Trophoblast cell (in vitro differentiated cells and primary cell): ENCODE data around the gene ITPRID1.
"Not testable (repeated sequence)": the region's sequence is repeated elsewhere in the genome, so short reads cannot be mapped to it uniquely, and the experiment has no call there.

ENCODE experiments used
- DNase-seq, 2 donors: peaks; one replicate each; pipeline ENCODE4 v3.0.0-alpha.2; 2016
- H2AFZ ChIP-seq: 2 replicates; pipeline ENCODE4 v1.6.1; 2013; ENCODE audit warnings: low read length, moderate library complexity, mild to moderate bottlenecking; ENCODE audit not compliant: insufficient read depth, poor library complexity
- H2AK5ac ChIP-seq: 2 replicates; pipeline ENCODE4 v1.6.1; 2013; ENCODE audit warnings: mild to moderate bottlenecking, low read length
- H2BK120ac ChIP-seq: 2 replicates; pipeline ENCODE4 v1.6.1; 2013; ENCODE audit warnings: low read length, mild to moderate bottlenecking, moderate library complexity; ENCODE audit not compliant: insufficient read depth, poor library complexity
- H2BK12ac ChIP-seq: 2 replicates; pipeline ENCODE4 v1.6.1; 2013; ENCODE audit warnings: mild to moderate bottlenecking, low read length, moderate library complexity
- H2BK5ac ChIP-seq: 2 replicates; pipeline ENCODE4 v1.6.1; 2013; ENCODE audit warnings: low read length, low read depth, moderate library complexity, mild to moderate bottlenecking; ENCODE audit not compliant: poor library complexity
- H3K14ac ChIP-seq: 2 replicates; pipeline ENCODE4 v1.6.1; 2013; ENCODE audit warnings: mild to moderate bottlenecking, low read length
- H3K18ac ChIP-seq: 2 replicates; pipeline ENCODE4 v1.6.1; 2013; ENCODE audit warnings: mild to moderate bottlenecking, low read length
- H3K23ac ChIP-seq: 2 replicates; pipeline ENCODE4 v1.6.1; 2013; ENCODE audit warnings: low read length
- H3K27ac ChIP-seq: 2 replicates; pipeline ENCODE4 v1.5.1; 2013; ENCODE audit warnings: low read depth, mild to moderate bottlenecking, inconsistent platforms, low read length, moderate library complexity
- H3K27me3 ChIP-seq: 2 replicates; pipeline ENCODE4 v1.6.1; 2013; ENCODE audit warnings: inconsistent platforms, mild to moderate bottlenecking, low read length, moderate library complexity; ENCODE audit not compliant: insufficient read depth
- H3K36me3 ChIP-seq, 2 experiments: 1 replicate in 1 of 2; 2 replicates in 1 of 2; pipeline ENCODE4 v1.6.1; 2013; ENCODE audit warnings: low read length in 2 of 2, mild to moderate bottlenecking in 2 of 2, moderate library complexity in 1 of 2; ENCODE audit not compliant: insufficient read depth in 2 of 2, control insufficient read depth in 1 of 2
- H3K4ac ChIP-seq: 2 replicates; pipeline ENCODE4 v1.6.1; 2013; ENCODE audit warnings: low read depth, mild to moderate bottlenecking, low read length, moderate library complexity
- H3K4me1 ChIP-seq, 2 experiments: 1 replicate in 1 of 2; 2 replicates in 1 of 2; pipeline ENCODE4 v1.6.1; 2013; ENCODE audit warnings: low read length in 2 of 2, mild to moderate bottlenecking in 2 of 2, moderate library complexity in 1 of 2; ENCODE audit not compliant: insufficient read depth in 2 of 2, control insufficient read depth in 1 of 2
- H3K4me2 ChIP-seq: 2 replicates; pipeline ENCODE4 v1.6.1; 2013; ENCODE audit warnings: inconsistent platforms, mild to moderate bottlenecking, low read length, moderate library complexity
- H3K4me3 ChIP-seq: 2 replicates; pipeline ENCODE4 v1.5.1; 2013; ENCODE audit warnings: mild to moderate bottlenecking, low read depth, low read length, inconsistent platforms
- H3K79me1 ChIP-seq: one replicate; pipeline ENCODE4 v1.6.1; 2013; ENCODE audit warnings: low read length
- H3K79me2 ChIP-seq: 2 replicates; pipeline ENCODE4 v1.6.1; 2013; ENCODE audit warnings: low read length, mild to moderate bottlenecking; ENCODE audit not compliant: control insufficient read depth, insufficient read depth, poor library complexity
- H3K9ac ChIP-seq: 2 replicates; pipeline ENCODE4 v1.6.1; 2013; ENCODE audit warnings: mild to moderate bottlenecking, low read length
- H3K9me3 ChIP-seq: 2 replicates; pipeline ENCODE4 v1.6.1; 2013; ENCODE audit warnings: low read depth, mild to moderate bottlenecking, control low read depth, inconsistent platforms, low read length; ENCODE audit not compliant: insufficient read depth
- H4K12ac ChIP-seq: 2 replicates; pipeline ENCODE4 v1.6.1; 2013; ENCODE audit warnings: low read depth, mild to moderate bottlenecking, low read length, moderate library complexity
- H4K8ac ChIP-seq: 2 replicates; pipeline ENCODE4 v1.6.1; 2013; ENCODE audit warnings: low read depth, mild to moderate bottlenecking, low read length, moderate library complexity
- H4K91ac ChIP-seq: one replicate; pipeline ENCODE4 v1.6.1; 2013; ENCODE audit warnings: low read depth, mild to moderate bottlenecking, low read length, moderate library complexity
- WGBS: extraction: QIAGEN DNeasy Blood & Tissue Kit; methylation state at CpG from one replicate; pipeline ENCODE4 v1.1.7; 2013; ENCODE audit warnings: missing lambda C conversion rate; ENCODE audit not compliant: insufficient read length, insufficient coverage; ENCODE audit errors: extremely low coverage; 5-methylcytosine and 5-hydroxymethylcytosine counted together

The ITPRID1 gene

DNA sequence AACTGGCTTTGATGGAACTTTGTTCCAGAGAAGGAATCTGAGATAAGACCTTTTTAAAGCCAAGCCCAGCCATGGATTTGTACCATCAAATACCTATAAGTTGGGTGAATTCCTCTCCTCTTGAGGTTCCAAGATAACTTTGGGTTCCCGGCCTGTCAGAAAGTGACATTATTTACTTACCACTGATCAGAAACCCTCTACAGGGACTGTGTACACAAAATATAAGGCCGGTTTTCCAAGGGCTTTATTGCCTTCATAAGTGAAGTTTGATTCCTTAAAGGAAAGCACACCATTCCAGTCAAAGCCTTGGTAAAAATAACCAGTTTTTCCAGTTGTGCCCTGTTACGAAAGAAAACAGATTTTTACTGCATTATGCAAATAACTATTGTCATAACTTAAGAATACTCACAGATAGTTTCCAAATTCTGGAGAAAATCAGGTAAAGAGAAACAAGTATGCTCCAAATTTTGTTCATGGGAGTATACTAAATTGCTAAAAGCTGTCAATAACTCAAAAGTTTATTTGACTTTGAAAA lies 26.8 kb downstream of the ITPRID1 start:
- DNase-seq, result peak; percentile 3 to 95
- H4K91ac ChIP-seq, H3K18ac ChIP-seq, H3K79me1 ChIP-seq, H3K4me2 ChIP-seq, H3K79me2 ChIP-seq, H2BK12ac ChIP-seq, H3K23ac ChIP-seq, H3K27ac ChIP-seq, H2AK5ac ChIP-seq, H3K4me3 ChIP-seq, H2AFZ ChIP-seq, H3K4ac ChIP-seq, H4K12ac ChIP-seq, H3K9me3 ChIP-seq, H3K14ac ChIP-seq, H3K27me3 ChIP-seq, H2BK5ac ChIP-seq, H2BK120ac ChIP-seq, H3K9ac ChIP-seq, H4K8ac ChIP-seq, H3K36me3 ChIP-seq, H3K4me1 ChIP-seq: not testable (repeated sequence)
- WGBS, result no CpG with 5 or more reads among the region's 3 CpGs

DNA sequence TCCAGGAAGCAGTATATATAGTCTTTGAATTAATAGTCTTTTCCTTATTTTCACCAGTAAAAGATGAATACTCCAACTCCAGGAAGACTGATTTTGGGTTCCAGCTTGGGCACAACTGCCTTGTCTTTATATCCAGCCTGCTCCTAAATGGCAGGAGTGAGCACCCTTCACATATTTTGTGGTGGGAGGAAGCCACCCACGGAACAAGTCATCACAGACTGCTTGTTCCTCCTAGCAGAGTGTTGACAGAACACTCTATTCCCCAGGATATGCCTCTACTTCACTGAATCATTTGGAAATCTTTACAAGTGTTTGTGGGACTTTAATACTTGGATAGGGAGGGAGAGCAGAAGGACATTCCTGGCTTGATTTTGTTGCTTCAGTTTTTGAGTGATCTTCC lies 31.7 kb downstream of the ITPRID1 start:
- H3K27me3 ChIP-seq, result no peaks in the 10 kb centered on the region
- H4K8ac ChIP-seq, result no peak overlapping the region
- H3K4me3 ChIP-seq, result no peak overlapping the region
- no peak overlapping the region for H3K18ac ChIP-seq
- no peaks in the 10 kb centered on the region for H3K4me1 ChIP-seq
- H3K9ac ChIP-seq, result no peak overlapping the region
- H3K36me3 ChIP-seq, result no peaks in the 10 kb centered on the region
- no peak overlapping the region for H2AFZ ChIP-seq
- H4K91ac ChIP-seq, result no peak overlapping the region
- no peak overlapping the region for H2BK5ac ChIP-seq
- H3K4me2 ChIP-seq, result no peak overlapping the region
- H3K27ac ChIP-seq, result no peak overlapping the region
- no peaks in the 10 kb centered on the region for H3K79me2 ChIP-seq
- H2BK12ac ChIP-seq, result no peak overlapping the region
- no peak overlapping the region for H2AK5ac ChIP-seq
- no peaks in the 10 kb centered on the region for H3K79me1 ChIP-seq
- H3K14ac ChIP-seq, result no peak overlapping the region
- no peak for DNase-seq
- no peak overlapping the region for H3K4ac ChIP-seq
- H4K12ac ChIP-seq, result no peak overlapping the region
- H2BK120ac ChIP-seq, result no peak overlapping the region
- WGBS, result no CpG with 5 or more reads among the region's 1 CpG
- H3K23ac ChIP-seq, result no peak overlapping the region
- no peaks in the 10 kb centered on the region for H3K9me3 ChIP-seq

DNA sequence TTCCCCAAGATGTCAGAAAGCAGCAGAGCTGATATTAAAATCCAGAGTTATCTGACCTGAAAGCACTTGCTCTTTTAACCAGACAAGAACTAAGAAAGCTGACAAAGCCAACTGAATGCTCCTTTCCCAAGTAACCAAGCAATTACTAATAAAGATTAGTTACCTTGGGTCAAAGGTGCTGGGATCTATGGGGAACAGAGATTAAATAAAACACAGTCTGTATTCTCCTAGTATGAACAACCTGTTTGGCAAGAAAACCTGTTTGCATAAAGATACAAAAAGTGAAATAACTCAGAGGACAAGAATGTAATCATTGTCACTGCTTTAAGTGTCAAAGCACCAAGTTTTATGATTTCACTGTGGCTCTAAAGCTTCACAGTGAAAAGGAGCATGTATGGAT lies 35.7 kb downstream of the ITPRID1 start:
- H3K27me3 ChIP-seq, result no peaks in the 10 kb centered on the region
- H3K4me3 ChIP-seq, result no peak overlapping the region
- no peak overlapping the region for H4K12ac ChIP-seq
- no peak overlapping the region for H2AFZ ChIP-seq
- no peak overlapping the region for H3K18ac ChIP-seq
- H2BK12ac ChIP-seq, result no peak overlapping the region
- H3K4me1 ChIP-seq, result no peaks in the 10 kb centered on the region
- H3K14ac ChIP-seq, result no peak overlapping the region
- H2BK5ac ChIP-seq, result no peak overlapping the region
- no peak overlapping the region for H3K27ac ChIP-seq
- no peak overlapping the region for H3K4ac ChIP-seq
- no peak overlapping the region for H4K91ac ChIP-seq
- no peaks in the 10 kb centered on the region for H3K79me1 ChIP-seq
- H4K8ac ChIP-seq, result no peak overlapping the region
- H2BK120ac ChIP-seq, result no peak overlapping the region
- H3K23ac ChIP-seq, result no peak overlapping the region
- H3K79me2 ChIP-seq, result no peaks in the 10 kb centered on the region
- H2AK5ac ChIP-seq, result no peak overlapping the region
- no peaks in the 10 kb centered on the region for H3K9me3 ChIP-seq
- H3K4me2 ChIP-seq, result no peak overlapping the region
- DNase-seq, result peak in 1 of 2 donors; percentile 42
- H3K9ac ChIP-seq, result no peak overlapping the region
- no peaks in the 10 kb centered on the region for H3K36me3 ChIP-seq

DNA sequence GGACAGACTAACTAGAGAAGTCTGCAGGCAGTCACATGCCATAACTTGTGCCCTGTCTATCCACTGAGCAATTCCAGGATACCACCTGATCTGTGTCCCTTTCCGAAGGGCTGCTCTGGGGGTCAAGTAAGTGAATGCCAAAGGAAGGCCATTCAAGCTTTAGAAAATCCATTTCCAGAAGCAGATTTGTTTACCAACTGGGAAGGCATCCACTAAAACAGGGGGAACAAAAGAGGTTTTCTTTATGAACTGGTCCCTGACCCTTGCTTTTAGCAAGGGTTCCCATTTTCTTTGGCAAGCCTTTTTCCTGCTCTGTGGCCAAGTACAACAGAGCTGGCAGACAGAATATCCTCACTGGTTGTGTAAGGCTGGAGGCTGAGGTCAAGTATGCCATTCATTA lies 36.5 kb downstream of the ITPRID1 start:
- H2BK12ac ChIP-seq, result no peak overlapping the region
- no peak overlapping the region for H3K27ac ChIP-seq
- no peak for DNase-seq
- no peak overlapping the region for H3K9ac ChIP-seq
- no peaks in the 10 kb centered on the region for H3K79me2 ChIP-seq
- no peak overlapping the region for H3K23ac ChIP-seq
- no peaks in the 10 kb centered on the region for H3K27me3 ChIP-seq
- no peak overlapping the region for H2AK5ac ChIP-seq
- H3K4me2 ChIP-seq, result no peak overlapping the region
- H3K9me3 ChIP-seq, result no peaks in the 10 kb centered on the region
- H3K4me1 ChIP-seq, result no peaks in the 10 kb centered on the region
- H3K4me3 ChIP-seq, result no peak overlapping the region
- H4K8ac ChIP-seq, result no peak overlapping the region
- H3K18ac ChIP-seq, result no peak overlapping the region
- no peaks in the 10 kb centered on the region for H3K79me1 ChIP-seq
- H4K12ac ChIP-seq, result no peak overlapping the region
- no peak overlapping the region for H4K91ac ChIP-seq
- no peak overlapping the region for H2AFZ ChIP-seq
- H3K36me3 ChIP-seq, result no peaks in the 10 kb centered on the region
- no peak overlapping the region for H3K4ac ChIP-seq
- no peak overlapping the region for H2BK5ac ChIP-seq
- H2BK120ac ChIP-seq, result no peak overlapping the region
- no peak overlapping the region for H3K14ac ChIP-seq
- WGBS, result no CpG with 5 or more reads among the region's 1 CpG
